IMR-90 (cell line): ENCODE results near the gene MAP3K8. TPM values are rescaled to one million over a fixed set of nuclear protein-coding genes. Genes with fewer than 3 reads are reported as not detected.
"Not testable (repeated sequence)": the region's sequence is repeated elsewhere in the genome, so short reads cannot be mapped to it uniquely, and the experiment has no call there.

Experiments used
- ATAC-seq: fragments of 200-7000 bp; cut with Tn5 transposase; 2 replicates; pipeline ENCODE4 v1.9.1; 2020; ENCODE audit warnings: low read depth, mild to moderate bottlenecking, moderate library complexity
- BruUV-seq: library from RNA; stranded (reverse); fragments of 400-500 nt; replicated peaks from 2 replicates; lab custom pipeline; 2021; lab: Mats Ljungman, UMichigan
- CTCF ChIA-PET: fragments of 300-600 bp; formaldehyde crosslinking; extraction: SDS; loops from one replicate; lab custom pipeline; 2021; ENCODE audit warnings: antibody characterized with exemption; lab: Yijun Ruan, JAX
- POLR2A ChIA-PET: fragments of 300-600 bp; sonication (Branson Sonifier 250); formaldehyde crosslinking; loops from one replicate; lab custom pipeline; 2022; ENCODE audit warnings: antibody characterized with exemption; ENCODE audit not compliant: unreplicated experiment; lab: Charles Lee
- DNase-seq: peaks from one replicate; pipeline ENCODE4 v3.0.0; 2013
- H2AFZ ChIP-seq: replicated peaks from 2 replicates; pipeline ENCODE3; 2013; ENCODE audit warnings: low read length, mild to moderate bottlenecking; ENCODE audit not compliant: poor library complexity
- H2AK5ac ChIP-seq: 2 replicates; pipeline ENCODE4 v1.6.1; 2013; ENCODE audit warnings: low read depth, low read length, inconsistent platforms
- H2AK9ac ChIP-seq: replicated peaks from 2 replicates; pipeline ENCODE3; 2013; ENCODE audit warnings: mild to moderate bottlenecking, low read depth, low read length, moderate library complexity; ENCODE audit not compliant: poor library complexity
- H2BK120ac ChIP-seq: 2 replicates; pipeline ENCODE4 v1.6.1; 2013; ENCODE audit warnings: low read depth, low read length, inconsistent platforms
- H2BK15ac ChIP-seq: 3 replicates; pipeline ENCODE4 v1.6.1; 2013; ENCODE audit warnings: low read depth, low read length, inconsistent platforms
- H2BK20ac ChIP-seq: 2 replicates; pipeline ENCODE4 v1.6.1; 2013; ENCODE audit warnings: low read depth, mild to moderate bottlenecking, inconsistent platforms, low read length, moderate library complexity
- H2BK5ac ChIP-seq: 2 replicates; pipeline ENCODE4 v1.6.1; 2013; ENCODE audit warnings: mild to moderate bottlenecking, low read depth, low read length, inconsistent platforms; ENCODE audit not compliant: poor library complexity, severe bottlenecking
- H3K14ac ChIP-seq: replicated peaks from 2 replicates; pipeline ENCODE4 v1.6.1; 2013; ENCODE audit warnings: low read depth, low read length, inconsistent platforms
- H3K18ac ChIP-seq: 2 replicates; pipeline ENCODE4 v1.6.1; 2013; ENCODE audit warnings: low read depth, low read length, control low read depth
- H3K23ac ChIP-seq: 2 replicates; pipeline ENCODE4 v1.6.1; 2013; ENCODE audit warnings: low read depth, low read length, inconsistent platforms
- H3K27ac ChIP-seq: 2 replicates; pipeline ENCODE4 v1.5.1; 2013; ENCODE audit warnings: mild to moderate bottlenecking, control low read depth, low read length; ENCODE audit not compliant: insufficient read depth
- H3K27me3 ChIP-seq: 2 replicates; pipeline ENCODE4 v1.6.1; 2013; ENCODE audit warnings: low read length; ENCODE audit not compliant: control insufficient read depth, insufficient read depth
- H3K36me3 ChIP-seq: 2 replicates; pipeline ENCODE4 v1.6.1; 2013; ENCODE audit warnings: low read length, mixed read lengths; ENCODE audit not compliant: control insufficient read depth, insufficient read depth
- H3K4ac ChIP-seq: 2 replicates; pipeline ENCODE4 v1.6.1; 2013; ENCODE audit warnings: low read depth, low read length, inconsistent platforms
- H3K4me1 ChIP-seq: 2 replicates; pipeline ENCODE4 v1.6.1; 2013; ENCODE audit warnings: low read length, mixed read lengths; ENCODE audit not compliant: control insufficient read depth, insufficient read depth
- H3K4me2 ChIP-seq: 2 replicates; pipeline ENCODE4 v1.6.1; 2013; ENCODE audit warnings: low read depth, mild to moderate bottlenecking, control low read depth, low read length, moderate library complexity
- H3K4me3 ChIP-seq: 2 replicates; pipeline ENCODE4 v1.5.1; 2013; ENCODE audit warnings: low read depth, mild to moderate bottlenecking, control low read depth, low read length, moderate library complexity; ENCODE audit not compliant: insufficient read depth
- H3K56ac ChIP-seq: 2 replicates; pipeline ENCODE4 v1.6.1; 2013; ENCODE audit warnings: low read length, inconsistent platforms; ENCODE audit not compliant: insufficient read depth; ENCODE audit errors: extremely low read depth
- H3K79me1 ChIP-seq, 2 experiments: 2 replicates each; pipeline ENCODE4 v1.6.1; 2013; ENCODE audit warnings: low read length in 2 of 2, inconsistent platforms in 1 of 2, low read depth in 1 of 2
- H3K9ac ChIP-seq: 2 replicates; pipeline ENCODE4 v1.6.1; 2013; ENCODE audit warnings: low read depth, low read length, control low read depth
- H3K9me1 ChIP-seq: 2 replicates; pipeline ENCODE4 v1.6.1; 2013; ENCODE audit warnings: low read length, inconsistent platforms; ENCODE audit not compliant: insufficient read depth
- H3K9me3 ChIP-seq: 2 replicates; pipeline ENCODE4 v1.6.1; 2013; ENCODE audit warnings: low read length; ENCODE audit not compliant: control insufficient read depth, insufficient read depth
- H4K20me1 ChIP-seq: 2 replicates; pipeline ENCODE4 v1.6.1; 2013; ENCODE audit warnings: low read length, inconsistent platforms; ENCODE audit not compliant: insufficient read depth
- H4K5ac ChIP-seq: 2 replicates; pipeline ENCODE4 v1.6.1; 2013; ENCODE audit warnings: mild to moderate bottlenecking, low read depth, low read length, control low read depth
- H4K8ac ChIP-seq, 2 experiments: 2 replicates each; pipeline ENCODE4 v1.6.1; 2013; ENCODE audit warnings: low read depth in 2 of 2, low read length in 2 of 2, control low read depth in 1 of 2, inconsistent platforms in 1 of 2
- H4K91ac ChIP-seq: 2 replicates; pipeline ENCODE4 v1.6.1; 2013; ENCODE audit warnings: low read depth, low read length, inconsistent platforms; ENCODE audit not compliant: insufficient read depth
- CHD1 ChIP-seq: IDR thresholded peaks from 2 replicates; pipeline ENCODE4 v1.6.1; 2012; ENCODE audit warnings: low read depth, low read length, improper control_type of control experiment
- MAFK ChIP-seq: IDR thresholded peaks from 2 replicates; pipeline ENCODE4 v1.6.1; 2012; ENCODE audit warnings: low read depth, low read length, improper control_type of control experiment
- MXI1 ChIP-seq: IDR thresholded peaks from 2 replicates; pipeline ENCODE4 v1.6.1; 2012; ENCODE audit warnings: low read depth, mild to moderate bottlenecking, low read length, moderate library complexity, borderline replicate concordance
- RAD21 ChIP-seq: IDR thresholded peaks from 2 replicates; pipeline ENCODE4 v1.6.1; 2012; ENCODE audit warnings: low read length, improper control_type of control experiment
- RCOR1 ChIP-seq: IDR thresholded peaks from 2 replicates; pipeline ENCODE4 v1.6.1; 2012; ENCODE audit warnings: mild to moderate bottlenecking, low read length, improper control_type of control experiment; ENCODE audit not compliant: insufficient replicate concordance
- RFX5 ChIP-seq: IDR thresholded peaks from 2 replicates; pipeline ENCODE4 v1.8.0; 2012; ENCODE audit warnings: low read depth, mild to moderate bottlenecking, low read length, moderate library complexity
- WGBS, 2 experiments: methylation state at CpG; one replicate each; pipeline versions ENCODE4 v1.1.5 to v1.1.7; 2013; ENCODE audit warnings: missing lambda C conversion rate in 2 of 2; ENCODE audit not compliant: insufficient read length in 1 of 2; ENCODE audit errors: extremely low coverage in 2 of 2; 5-methylcytosine and 5-hydroxymethylcytosine counted together
- dilution Hi-C: fragments of 300-500 bp; cut with HindIII; formaldehyde crosslinking; loops from one replicate; pipeline ENCODE4 v1.14.3; 2018; ENCODE audit warnings: low sequenced_read_pairs; ENCODE audit not compliant: unreplicated experiment
- in situ Hi-C: fragments of 300-500 bp; cut with MboI; formaldehyde crosslinking; loops from 3 replicates; pipeline ENCODE4 v1.14.3; 2019; ENCODE audit warnings: low sequenced_read_pairs, inconsistent platforms, mixed read lengths
- intact Hi-C: fragments of 100-400 bp; cut with micrococcal nuclease; formaldehyde crosslinking; loops from 2 replicates; pipeline ENCODE4 v1.10.0; 2022
- polyA plus RNA-seq, 3 experiments: library from polyadenylated mRNA; depleted of rRNA; stranded (reverse); fragments of >200 nt; gene quantifications; 2 replicates each; pipeline ENCODE4 v1.2.3, GENCODE V29; 2012; ENCODE audit warnings: low replicate concordance in 1 of 3
- total RNA-seq: library from RNA; depleted of rRNA; stranded (reverse); fragments of >200 nt; gene quantifications from 2 replicates; pipeline ENCODE4 v1.2.3, GENCODE V29; 2012
- TF ChIP-seq, protein P1 (sequence below): fragments of 150-350 bp; IDR thresholded peaks from 2 replicates; pipeline ENCODE4 v1.6.1; 2016; ENCODE audit warnings: low read depth, mild to moderate bottlenecking, low read length, moderate library complexity, borderline replicate concordance

The MAP3K8 gene
- total and polyA plus RNA-seq, 2 of the 4 experiments (the other 2 are of a cell fraction) = 1.8 to 2.6 TPM

DNA sequence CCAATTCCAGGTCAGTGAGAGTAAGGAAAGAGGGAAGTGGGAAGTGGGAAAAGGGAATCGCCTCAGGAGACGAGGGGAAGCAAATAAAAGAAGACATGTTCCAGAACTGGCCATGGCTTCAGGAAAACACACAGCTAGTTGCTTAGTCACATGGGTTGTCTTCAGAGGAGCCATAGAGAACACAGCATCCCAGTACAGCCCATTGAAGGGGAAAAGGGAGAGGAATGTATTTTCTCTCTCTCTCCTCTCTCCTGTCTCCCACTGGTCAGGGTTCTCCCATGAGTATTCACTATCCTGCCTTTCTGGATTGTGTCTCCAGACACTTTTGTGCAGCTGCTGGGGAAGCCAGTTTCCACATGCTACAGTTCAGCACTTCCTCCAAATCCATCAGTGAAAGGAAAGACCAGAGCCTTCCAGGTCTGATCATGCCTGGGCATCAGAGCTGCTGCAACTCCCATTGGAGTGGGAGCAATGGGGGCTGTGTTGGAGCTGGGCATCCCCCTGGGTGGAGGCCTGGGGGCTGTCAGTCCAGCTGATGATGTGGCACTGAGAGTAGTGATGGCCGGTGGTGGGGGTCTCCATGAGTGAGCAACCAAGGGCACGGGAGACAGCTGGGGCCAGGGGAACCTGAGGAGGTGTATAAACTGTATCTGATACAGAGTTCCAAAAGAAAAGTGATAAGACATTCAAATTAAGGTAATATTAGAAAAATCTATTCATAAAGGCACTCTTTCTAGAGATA, 38.6 kb downstream of the MAP3K8 start:
- no CpG with 5 or more reads among the region's 4 CpGs for WGBS, 2 experiments
- no peak for DNase-seq
- Histone ChIP-seq H3K14ac (no peak overlapping the region), H3K4me1 (no peaks in the 10 kb centered on the region), H3K9me1 (no peaks in the 10 kb centered on the region), H3K9me3 (no peaks in the 10 kb centered on the region), H2BK20ac (no peak overlapping the region), H3K4me2 (no peak overlapping the region), H3K9ac (no peak overlapping the region), H2BK120ac (no peak overlapping the region), H4K91ac (no peak overlapping the region), H3K27ac (no peak overlapping the region), H4K5ac (no peak overlapping the region), H2BK5ac (no peak overlapping the region), H3K4me3 (no peak overlapping the region), H3K18ac (no peak overlapping the region), H4K20me1 (no peaks in the 10 kb centered on the region), H3K36me3 (no peaks in the 10 kb centered on the region), H2AK5ac (no peak overlapping the region), H3K27me3 (peaks cover 16% of the 10 kb centered on the region), H2AK9ac (no peak overlapping the region), H3K79me1 (no peaks in the 10 kb centered on the region), H3K4ac (no peak overlapping the region), H3K23ac (no peak overlapping the region), H2AFZ (no peak overlapping the region), H2BK15ac (no peak overlapping the region), H4K8ac (no peak overlapping the region), H3K56ac (no peak overlapping the region)
- TF ChIP-seq RCOR1 (no peak), RFX5 (no peak), CHD1 (no peak), MXI1 (no peak), RAD21 (no peak), MAFK (no peak)
- TF ChIP-seq, protein P1, sequence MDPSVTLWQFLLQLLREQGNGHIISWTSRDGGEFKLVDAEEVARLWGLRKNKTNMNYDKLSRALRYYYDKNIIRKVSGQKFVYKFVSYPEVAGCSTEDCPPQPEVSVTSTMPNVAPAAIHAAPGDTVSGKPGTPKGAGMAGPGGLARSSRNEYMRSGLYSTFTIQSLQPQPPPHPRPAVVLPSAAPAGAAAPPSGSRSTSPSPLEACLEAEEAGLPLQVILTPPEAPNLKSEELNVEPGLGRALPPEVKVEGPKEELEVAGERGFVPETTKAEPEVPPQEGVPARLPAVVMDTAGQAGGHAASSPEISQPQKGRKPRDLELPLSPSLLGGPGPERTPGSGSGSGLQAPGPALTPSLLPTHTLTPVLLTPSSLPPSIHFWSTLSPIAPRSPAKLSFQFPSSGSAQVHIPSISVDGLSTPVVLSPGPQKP = no peak
- no TSS peak for BruUV-seq
- intact Hi-C loops (no loop called here), dilution Hi-C loops (no loop called here), in situ Hi-C loops (no loop called here)
- peak; percentile 14; the same call in 1 of the 2 replicates for ATAC-seq
- POLR2A ChIA-PET = interaction anchor here (0.6 kb wide), 1 partner anchor 173 kb away, joined by 4 read pairs; no protein-coding TSS in a partner anchor
- CTCF ChIA-PET = interaction anchor here (0.6 to 0.7 kb wide), 2 partner anchors 9 to 538 kb away, joined by 3 read pairs; no protein-coding TSS in a partner anchor

DNA sequence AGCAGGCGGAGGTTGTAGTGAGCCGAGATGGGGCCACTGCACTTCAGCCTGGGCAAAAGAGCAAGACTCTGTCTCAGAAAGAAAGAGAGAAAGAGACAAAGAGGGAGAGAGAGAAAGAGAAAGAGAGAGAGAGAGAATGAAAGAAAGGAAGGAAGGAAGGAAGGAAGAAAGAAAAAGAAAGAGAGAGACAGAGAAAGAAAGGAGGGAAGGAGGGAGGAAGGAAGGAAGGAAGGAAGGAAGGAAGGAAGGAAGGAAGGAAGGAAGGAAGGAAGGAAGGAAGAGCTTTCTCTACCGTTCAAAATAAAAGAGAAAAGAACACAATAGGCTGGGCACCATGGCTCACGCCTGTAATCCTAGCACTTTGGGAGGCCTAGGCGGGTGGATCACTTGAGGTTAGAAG, 41.5 kb downstream of the MAP3K8 start:
- H3K9me1 ChIP-seq, dilution Hi-C loops, H3K27ac ChIP-seq, intact Hi-C loops, H3K4me1 ChIP-seq, H2AK9ac ChIP-seq, H3K79me1 ChIP-seq, H2BK15ac ChIP-seq, H3K18ac ChIP-seq, H4K8ac ChIP-seq, H3K4ac ChIP-seq, H3K9ac ChIP-seq, ATAC-seq, H3K56ac ChIP-seq, H3K4me2 ChIP-seq, H4K91ac ChIP-seq, H3K36me3 ChIP-seq, H2BK20ac ChIP-seq, H2AK5ac ChIP-seq, BruUV-seq, DNase-seq, H3K23ac ChIP-seq, H3K14ac ChIP-seq, H2BK5ac ChIP-seq, H4K20me1 ChIP-seq, CTCF ChIA-PET, POLR2A ChIA-PET, H2AFZ ChIP-seq, H2BK120ac ChIP-seq, in situ Hi-C loops, H3K4me3 ChIP-seq, H3K9me3 ChIP-seq, H4K5ac ChIP-seq: not testable (repeated sequence)
- 68% methylated on average over 2 of the region's 5 CpGs; no CpG with 5 or more reads in 1 of the 2 experiments for WGBS, 2 experiments
- peaks cover 15% of the 10 kb centered on the region for H3K27me3 ChIP-seq
